ENCODE results near the gene CEACAM20. TPM values are rescaled to one million over a fixed set of nuclear protein-coding genes. Genes with fewer than 3 reads are reported as not detected.
A peak's percentile ranks its signal among the peaks of the same experiment; 100 is the strongest.
"Not testable (repeated sequence)": the region's sequence is repeated elsewhere in the genome, so short reads cannot be mapped to it uniquely, and the experiment has no call there.

CEACAM20 gene
- total and polyA plus RNA-seq, 4 donors: 0.10 TPM; not detected in 3

DNA sequence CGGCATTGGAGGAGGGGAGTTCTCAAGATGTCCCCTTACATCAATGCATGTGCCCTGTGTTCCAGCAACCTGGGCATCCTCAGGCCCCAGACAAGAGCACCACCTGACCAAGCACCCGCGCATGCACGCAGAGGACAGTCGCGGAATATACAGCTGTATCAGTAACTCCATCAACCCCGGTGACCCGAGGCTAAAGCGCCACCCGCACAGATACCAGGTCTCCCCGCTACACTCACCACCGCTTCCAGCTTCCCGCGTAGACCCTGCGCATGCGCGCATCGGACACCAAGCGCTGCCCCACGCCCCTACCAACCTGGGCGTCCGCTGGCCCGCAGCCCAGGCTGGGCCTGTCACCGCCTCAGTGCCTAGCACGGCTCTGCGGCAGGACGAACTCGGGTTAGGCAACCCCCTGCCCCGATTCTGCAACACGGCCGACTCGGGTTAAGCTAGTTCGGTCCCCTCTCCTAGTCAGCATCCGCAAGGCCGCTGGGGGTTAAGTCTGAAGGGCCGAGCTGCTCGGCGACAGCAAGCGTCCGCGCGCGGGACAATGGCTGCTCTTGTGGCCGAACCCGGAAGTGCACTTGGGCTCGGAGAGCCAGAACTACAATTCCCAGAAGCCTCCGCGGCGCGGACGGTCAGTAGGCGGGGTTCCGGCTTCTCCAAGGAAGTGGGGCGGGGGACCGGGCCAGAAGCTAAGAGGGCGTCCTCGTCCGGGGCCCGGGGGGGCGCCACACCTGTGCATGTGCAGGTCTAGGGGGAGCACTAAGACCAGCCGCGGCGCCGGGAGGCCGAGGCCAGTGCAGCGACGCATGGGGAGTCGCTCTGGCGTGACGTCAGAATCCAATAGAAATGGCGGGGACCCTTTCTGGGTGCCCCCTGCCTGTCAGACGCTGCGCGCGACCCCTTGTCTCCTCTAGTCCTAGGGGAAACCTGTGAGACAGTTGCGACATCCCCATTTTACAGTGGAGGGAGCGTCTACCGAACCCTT, 29.2 kb downstream of the CEACAM20 start, which contains the start of gene ZNF180:
TSS of gene ZNF180 (minus strand) at position 561 of the 988 bp plus-strand sequence. CDS start 3,188 bp downstream, outside the sequence.
- H3K27ac ChIP-seq (ENCODE audit: low read depth, low read length): peak within 1 kb of the TSS; percentile 91
- DNase-seq (ENCODE audit: low read depth in 4 of 6, low spot score in 6 of 6): peak; percentile 94 to 99 (median 96)

DNA sequence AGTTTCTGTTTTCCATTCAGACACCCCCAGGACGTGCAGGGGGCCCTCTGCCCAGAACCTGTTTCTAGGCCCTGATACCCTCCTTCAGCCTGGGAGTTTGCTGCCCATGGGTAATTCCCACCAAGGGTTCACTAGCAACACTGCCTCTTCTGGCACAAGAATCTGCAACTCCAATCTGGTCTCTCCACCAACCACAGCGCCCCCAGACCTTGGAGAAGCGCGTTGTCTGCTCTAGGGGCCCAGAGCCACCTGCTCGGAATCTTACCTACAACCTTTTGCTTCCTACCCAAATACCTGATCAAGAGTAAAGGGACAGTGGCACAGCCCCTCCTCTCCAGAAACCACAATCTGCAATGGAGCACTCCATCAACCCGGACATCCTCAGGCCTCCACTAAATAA, 29.9 kb downstream of the CEACAM20 start:
- Histone ChIP-seq H3K9me3 (ENCODE audit: control insufficient read depth, insufficient read depth, low read length) (peaks cover 7% of the 10 kb centered on the region), H3K36me3 (ENCODE audit: control insufficient read depth, insufficient read depth, low read length) (peaks cover 31% of the 10 kb centered on the region), H3K4me1 (ENCODE audit: control insufficient read depth, insufficient read depth, low read length) (peaks cover 23% of the 10 kb centered on the region), H3K27me3 (ENCODE audit: control insufficient read depth, insufficient read depth, low read length) (no peaks in the 10 kb centered on the region), H3K4me3 (ENCODE audit: low read depth, low read length) (peak overlapping the region; percentile 79), H3K27ac (ENCODE audit: low read depth, low read length) (no peak overlapping the region)
- 14% methylated on average over 6 of the region's 6 CpGs for WGBS (ENCODE audit: insufficient coverage)
- DNase-seq (ENCODE audit: low read depth in 4 of 6, low spot score in 6 of 6): no peak

More for the DNA sequence above, 29.2 kb downstream of the CEACAM20 start, which contains the start of gene ZNF180:
- under 1% methylated on average over 72 of the region's 78 CpGs for WGBS (ENCODE audit: insufficient coverage)
- Histone ChIP-seq H3K27me3 (ENCODE audit: control insufficient read depth, insufficient read depth, low read length) (no peaks in the 10 kb centered on the region), H3K4me3 (ENCODE audit: low read depth, low read length) (peak within 1 kb of the TSS; percentile 79), H3K4me1 (ENCODE audit: control insufficient read depth, insufficient read depth, low read length) (peaks cover 23% of the 10 kb centered on the region), H3K9me3 (ENCODE audit: control insufficient read depth, insufficient read depth, low read length) (peaks cover 7% of the 10 kb centered on the region), H3K36me3 (ENCODE audit: control insufficient read depth, insufficient read depth, low read length) (peaks cover 25% of the 10 kb centered on the region)

DNA sequence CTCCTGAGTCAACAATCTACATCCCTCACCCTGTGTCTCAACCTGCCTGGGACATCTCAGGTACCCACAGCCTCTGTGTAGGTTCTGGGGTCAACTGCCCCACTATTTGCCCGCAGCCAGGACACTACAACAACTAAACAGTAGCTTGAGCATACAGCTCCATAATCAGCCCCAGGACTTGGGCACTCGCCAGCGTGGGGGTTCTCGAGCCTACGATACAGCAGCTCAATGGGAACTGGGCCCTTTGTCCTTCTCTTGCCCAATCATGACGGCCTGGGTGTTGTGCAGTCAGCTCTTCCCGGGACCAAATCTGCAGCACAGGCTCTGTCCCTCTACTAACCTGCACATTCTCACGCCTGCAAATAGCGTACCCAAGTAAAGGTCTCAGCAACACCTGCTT, 30.5 kb downstream of the CEACAM20 start:
- Histone ChIP-seq H3K27me3 (ENCODE audit: control insufficient read depth, insufficient read depth, low read length) (no peaks in the 10 kb centered on the region), H3K27ac (ENCODE audit: low read depth, low read length) (no peak overlapping the region), H3K9me3 (ENCODE audit: control insufficient read depth, insufficient read depth, low read length) (peaks cover 8% of the 10 kb centered on the region), H3K4me3 (ENCODE audit: low read depth, low read length) (no peak overlapping the region), H3K4me1 (ENCODE audit: control insufficient read depth, insufficient read depth, low read length) (peaks cover 23% of the 10 kb centered on the region), H3K36me3 (ENCODE audit: control insufficient read depth, insufficient read depth, low read length) (peaks cover 37% of the 10 kb centered on the region)
- 97% methylated on average over 9 of the region's 9 CpGs for WGBS (ENCODE audit: insufficient coverage)
- no peak for DNase-seq (ENCODE audit: low read depth in 4 of 6, low spot score in 6 of 6)

DNA sequence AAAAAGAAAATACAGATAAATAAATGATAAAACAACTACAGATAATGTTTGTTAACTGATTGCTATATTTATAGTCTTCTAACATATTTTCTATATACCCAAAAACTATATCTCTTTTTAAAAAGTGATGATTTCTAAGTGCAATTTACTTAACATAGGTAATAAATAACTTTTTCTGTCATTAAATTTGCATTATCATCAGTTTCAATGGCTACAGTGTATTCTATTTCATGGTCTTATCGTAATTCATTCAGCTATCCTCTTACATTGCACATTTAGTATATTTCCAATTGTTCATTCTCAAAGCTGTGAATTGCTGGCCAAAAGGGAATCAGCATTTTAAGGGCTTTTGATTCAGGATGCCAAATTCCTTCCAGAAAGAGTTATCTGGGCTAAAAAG, 32.8 kb downstream of the CEACAM20 start:
- Histone ChIP-seq H3K27me3 (ENCODE audit: control insufficient read depth, insufficient read depth, low read length) (no peaks in the 10 kb centered on the region), H3K36me3 (ENCODE audit: control insufficient read depth, insufficient read depth, low read length) (peaks cover 42% of the 10 kb centered on the region), H3K9me3 (ENCODE audit: control insufficient read depth, insufficient read depth, low read length) (peaks cover 10% of the 10 kb centered on the region), H3K4me1 (ENCODE audit: control insufficient read depth, insufficient read depth, low read length) (peaks cover 23% of the 10 kb centered on the region), H3K4me3 (ENCODE audit: low read depth, low read length) (no peak overlapping the region), H3K27ac (ENCODE audit: low read depth, low read length) (no peak overlapping the region)
- WGBS (ENCODE audit: insufficient coverage): no CpG with 5 or more reads among the region's 1 CpG
- DNase-seq (ENCODE audit: low read depth in 4 of 6, low spot score in 6 of 6): no peak

DNA sequence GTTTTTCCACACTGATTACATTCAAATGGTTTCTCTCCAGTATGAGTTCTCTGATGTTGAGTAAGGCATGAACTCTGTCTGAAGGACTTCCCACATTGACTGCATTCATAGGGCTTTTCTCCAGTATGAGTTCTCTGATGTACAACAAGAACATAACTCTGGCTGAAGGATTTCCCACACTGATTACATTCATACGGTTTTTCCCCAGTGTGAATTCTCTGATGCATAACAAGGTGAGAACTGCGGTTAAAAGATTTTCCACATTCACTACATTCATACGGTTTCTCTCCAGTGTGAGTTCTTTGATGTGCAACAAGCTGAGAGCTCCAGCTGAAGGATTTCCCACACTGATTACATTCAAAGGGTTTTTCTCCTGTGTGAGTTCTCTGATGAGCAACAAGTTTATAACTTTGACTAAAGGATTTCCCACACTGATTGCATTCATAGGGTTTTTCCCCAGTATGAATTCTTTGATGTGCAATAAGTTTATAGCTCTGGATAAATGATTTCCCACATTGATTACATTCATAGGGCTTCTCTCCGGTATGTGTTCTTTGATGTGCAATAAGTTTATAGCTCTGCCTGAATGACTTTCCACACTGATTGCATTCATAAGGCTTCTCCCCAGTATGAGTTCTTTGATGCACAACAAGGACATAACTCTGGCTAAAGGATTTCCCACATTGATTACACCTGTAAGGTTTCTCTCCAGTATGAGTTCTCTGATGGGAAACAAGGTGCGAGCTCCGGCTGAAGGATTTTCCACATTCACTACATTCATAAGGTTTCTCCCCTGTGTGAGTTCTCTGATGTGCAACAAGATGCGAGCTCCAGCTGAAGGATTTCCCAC, 52.7 kb downstream of the CEACAM20 start:
- no peaks in the 10 kb centered on the region for H3K27me3 ChIP-seq (ENCODE audit: control insufficient read depth, insufficient read depth, low read length)
- H3K27ac ChIP-seq (ENCODE audit: low read depth, low read length): no peak overlapping the region
- no peaks in the 10 kb centered on the region for H3K4me1 ChIP-seq (ENCODE audit: control insufficient read depth, insufficient read depth, low read length)
- H3K9me3 ChIP-seq (ENCODE audit: control insufficient read depth, insufficient read depth, low read length): peaks cover 79% of the 10 kb centered on the region
- DNase-seq (ENCODE audit: low read depth in 4 of 6, low spot score in 6 of 6): peak in 2 of 6 donors; percentile 8 to 13
- peaks cover 35% of the 10 kb centered on the region for H3K36me3 ChIP-seq (ENCODE audit: control insufficient read depth, insufficient read depth, low read length)
- no peak overlapping the region for H3K4me3 ChIP-seq (ENCODE audit: low read depth, low read length)
- no CpG with 5 or more reads among the region's 7 CpGs for WGBS (ENCODE audit: insufficient coverage)

DNA sequence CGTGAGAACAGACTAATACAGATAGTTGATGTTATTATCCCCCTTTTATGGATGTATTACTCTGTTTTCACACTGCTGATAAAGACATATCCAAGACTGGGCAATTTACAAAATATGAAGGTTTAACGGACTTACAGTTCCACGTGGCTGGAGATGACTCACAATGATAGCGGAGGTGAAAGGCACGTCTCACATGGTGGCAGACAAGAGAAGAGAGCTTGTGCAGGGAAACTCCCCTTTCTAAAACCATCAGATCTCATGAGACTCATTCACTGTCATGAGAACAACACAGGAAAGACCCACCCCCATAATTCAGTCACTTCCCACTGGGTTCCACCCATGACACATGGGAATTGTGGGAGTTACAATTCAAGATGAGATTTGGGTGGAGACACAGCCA, 60.7 kb downstream of the CEACAM20 start:
- no CpG with 5 or more reads among the region's 5 CpGs for WGBS (ENCODE audit: insufficient coverage)
- peaks cover 22% of the 10 kb centered on the region for H3K9me3 ChIP-seq (ENCODE audit: control insufficient read depth, insufficient read depth, low read length)

DNA sequence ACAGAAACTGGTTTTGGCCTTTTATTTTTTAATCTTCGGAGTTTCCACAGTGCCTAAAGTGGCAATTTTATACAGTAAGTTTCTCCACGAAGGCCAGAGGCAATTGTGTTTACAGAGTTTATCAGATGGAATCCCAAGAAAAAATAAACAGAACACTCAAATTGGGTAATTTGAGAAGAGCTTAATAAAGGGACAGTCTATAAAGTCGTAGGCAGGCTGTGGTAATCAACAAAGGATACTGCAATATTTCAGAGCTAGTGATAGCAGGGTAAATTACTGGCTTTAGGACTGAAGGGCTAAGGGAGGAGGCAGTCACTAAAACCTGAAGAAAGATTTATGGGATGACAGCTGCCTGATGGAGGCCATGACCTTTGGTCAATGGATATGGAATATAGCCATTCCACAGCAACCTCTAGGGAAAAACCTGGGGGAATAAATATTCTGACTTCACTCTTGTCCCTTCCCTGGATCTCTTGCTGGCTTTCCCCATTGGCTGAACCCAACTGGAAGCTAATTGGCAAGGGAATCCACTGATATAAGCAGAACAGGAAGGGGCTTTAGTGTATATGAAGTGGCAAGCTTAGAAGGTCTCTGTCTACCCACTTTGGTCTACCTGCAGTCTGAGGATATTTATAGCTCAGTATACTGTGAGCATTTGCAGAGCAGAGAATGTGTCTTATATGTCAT, 66.7 kb downstream of the CEACAM20 start:
- not testable (repeated sequence) for DNase-seq (ENCODE audit: low read depth in 4 of 6, low spot score in 6 of 6); H3K27ac ChIP-seq (ENCODE audit: low read depth, low read length); H3K36me3 ChIP-seq (ENCODE audit: control insufficient read depth, insufficient read depth, low read length); H3K4me1 ChIP-seq (ENCODE audit: control insufficient read depth, insufficient read depth, low read length); H3K9me3 ChIP-seq (ENCODE audit: control insufficient read depth, insufficient read depth, low read length); H3K27me3 ChIP-seq (ENCODE audit: control insufficient read depth, insufficient read depth, low read length); H3K4me3 ChIP-seq (ENCODE audit: low read depth, low read length)
- 61% methylated on average over 3 of the region's 3 CpGs for WGBS (ENCODE audit: insufficient coverage)

More for the DNA sequence above, 60.7 kb downstream of the CEACAM20 start:
- not testable (repeated sequence) for DNase-seq (ENCODE audit: low read depth in 4 of 6, low spot score in 6 of 6); H3K4me1 ChIP-seq (ENCODE audit: control insufficient read depth, insufficient read depth, low read length); H3K4me3 ChIP-seq (ENCODE audit: low read depth, low read length); H3K36me3 ChIP-seq (ENCODE audit: control insufficient read depth, insufficient read depth, low read length); H3K27me3 ChIP-seq (ENCODE audit: control insufficient read depth, insufficient read depth, low read length); H3K27ac ChIP-seq (ENCODE audit: low read depth, low read length)

All from spinal cord (tissue), 10 donors.